Right cardiac atrium (tissue), 5 donors: Measurements from ENCODE around the gene NHSL2. TPM values are rescaled to one million over a fixed set of nuclear protein-coding genes. Genes with fewer than 3 reads are reported as not detected.
A peak's percentile ranks its signal among the peaks of the same experiment; 100 is the strongest.

Source experiments
- ATAC-seq, 2 donors: fragments of 200-7000 bp; cut with Tn5 transposase; one replicate each; pipeline versions ENCODE4 v1.8.0 to v1.9.1; 2020; ENCODE audit warnings: moderate library complexity in 2 of 2, mild to moderate bottlenecking in 1 of 2
- DNase-seq, 3 donors: peaks; one replicate each; pipeline ENCODE4 v3.0.0-alpha.2; 2020
- H3K27ac ChIP-seq: one replicate; pipeline ENCODE4 v1.5.1; 2013; ENCODE audit warnings: mild to moderate bottlenecking, low read length, control low read depth, moderate library complexity
- H3K27me3 ChIP-seq: one replicate; pipeline ENCODE4 v1.6.1; 2013; ENCODE audit not compliant: control insufficient read depth, insufficient read depth
- H3K4me1 ChIP-seq: one replicate; pipeline ENCODE4 v1.6.1; 2013; ENCODE audit warnings: low read length; ENCODE audit not compliant: control insufficient read depth, insufficient read depth
- H3K4me3 ChIP-seq: one replicate; pipeline ENCODE4 v1.5.1; 2013; ENCODE audit warnings: low read length, control low read depth
- H3K9me3 ChIP-seq: one replicate; pipeline ENCODE4 v1.6.1; 2013; ENCODE audit warnings: low read length; ENCODE audit not compliant: control insufficient read depth
- WGBS: extraction: QIAGEN DNeasy Blood & Tissue Kit; methylation state at CpG from one replicate; pipeline ENCODE4 v1.1.7; 2013; 5-methylcytosine and 5-hydroxymethylcytosine counted together
- intact Hi-C, 4 donors: fragments of 100-400 bp; cut with DNase I; formaldehyde crosslinking; loops; one replicate each; pipeline versions ENCODE4 v1.11.0 to v1.14.0; 2022 to 2023
- polyA plus RNA-seq: library from polyadenylated mRNA; stranded (reverse); fragments of 200-250 nt; gene quantifications from one replicate; pipeline ENCODE4 v1.2.3, GENCODE V29; 2013
- total RNA-seq, 4 donors: library from RNA; stranded (reverse); fragmentation: NEBNext Ultra II Directional; extraction: Animal tissue kit (Norgen Biotek cat#: 25700); gene quantifications; one replicate each; pipeline ENCODE4 v1.2.1, GENCODE V29; 2021
- donor health status: healthy with polysubstance abuse.
- donor health status: DM: no; HTN: yes; CAD: no.
- donor health status: DM: no; HTN: no; CAD: no.
- donor health status: DM: no; HTN: yes; CAD: no; lungs with severe emphysema.
- donor health status: DM: yes; HTN: yes; CAD: no.

The NHSL2 gene
- total and polyA plus RNA-seq, 5 donors = 2.4 to 9.2 (median 6.6) TPM

DNA sequence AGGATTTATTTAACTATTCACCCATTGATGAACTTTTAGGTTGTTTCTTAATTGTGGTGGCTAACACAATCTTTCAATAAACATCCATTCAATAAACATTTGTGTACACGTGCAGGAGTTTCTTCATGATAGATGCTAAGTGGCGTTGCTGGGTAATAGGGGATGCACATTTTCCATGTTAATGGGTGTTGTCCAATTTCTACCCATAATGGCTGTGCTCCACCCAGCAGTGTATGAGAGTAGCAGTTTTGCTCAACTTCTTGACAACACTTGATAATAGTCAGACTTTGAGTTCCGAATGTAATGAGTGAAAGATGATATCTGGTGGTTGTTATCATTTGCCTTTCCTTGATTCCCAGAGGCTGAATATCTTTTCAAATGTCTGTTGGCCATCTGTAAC, 104.7 kb downstream of the NHSL2 start:
- Histone ChIP-seq H3K27ac (no peak overlapping the region), H3K27me3 (no peaks in the 10 kb centered on the region), H3K4me3 (no peak overlapping the region), H3K9me3 (no peaks in the 10 kb centered on the region), H3K4me1 (no peaks in the 10 kb centered on the region)
- intact Hi-C loops = loop anchor here in 1 of 4 donors (5.0 kb wide), 1 partner anchor 112 kb away; no protein-coding TSS in a partner anchor
- WGBS = 70% methylated on average over 3 of the region's 3 CpGs
- ATAC-seq (no peak), DNase-seq (no peak)

DNA sequence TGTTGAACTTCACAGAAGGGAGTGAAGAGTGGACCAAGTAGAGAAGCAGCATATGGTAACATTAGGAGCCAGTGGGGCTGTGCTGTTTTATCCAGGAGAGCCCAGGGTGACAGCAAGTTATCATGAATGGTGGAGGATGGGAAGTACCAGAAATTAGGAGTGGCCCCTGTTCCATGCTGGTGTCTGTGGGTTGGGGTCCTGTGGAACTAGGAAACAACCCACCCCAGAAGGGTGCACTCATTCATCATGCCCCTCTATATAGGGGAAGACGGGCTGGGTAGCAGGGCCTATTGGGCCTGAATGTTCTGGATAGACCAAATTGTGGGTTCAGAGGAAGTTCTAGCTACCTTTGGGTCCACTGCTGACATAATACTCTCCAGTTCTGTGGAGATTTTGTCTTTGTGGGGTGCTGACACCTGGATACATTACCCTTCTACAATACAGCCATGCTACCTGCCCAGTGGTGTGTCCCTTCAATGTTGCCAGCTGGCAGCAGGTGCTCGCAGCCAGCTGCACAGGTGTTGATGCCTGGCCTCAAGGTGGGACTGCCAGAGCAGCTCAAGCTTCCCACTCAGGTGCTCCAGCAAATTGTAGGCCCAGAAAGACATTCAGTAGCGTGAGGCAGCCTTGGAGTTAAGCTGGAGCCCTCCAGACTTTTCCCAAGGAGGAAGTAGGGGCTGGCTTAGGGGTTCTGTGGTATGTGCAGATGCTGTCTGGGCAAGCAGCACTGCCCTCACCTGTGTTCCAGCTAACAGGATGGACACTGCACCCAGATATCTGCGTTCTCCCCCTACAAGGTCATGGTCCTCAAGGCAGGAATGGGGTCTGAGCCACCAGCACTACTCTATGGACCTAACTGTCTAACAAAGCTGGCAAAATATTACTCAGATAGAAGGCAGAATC, 106.5 kb downstream of the NHSL2 start:
- Histone ChIP-seq H3K27me3 (no peaks in the 10 kb centered on the region), H3K4me3 (no peak overlapping the region), H3K4me1 (no peaks in the 10 kb centered on the region), H3K27ac (no peak overlapping the region), H3K9me3 (no peaks in the 10 kb centered on the region)
- DNase-seq (no peak), ATAC-seq (no peak)
- intact Hi-C loops = loop anchor here in 1 of 4 donors (5.0 kb wide), 1 partner anchor 110 kb away; no protein-coding TSS in a partner anchor
- WGBS = 99% methylated on average over 4 of the region's 4 CpGs

DNA sequence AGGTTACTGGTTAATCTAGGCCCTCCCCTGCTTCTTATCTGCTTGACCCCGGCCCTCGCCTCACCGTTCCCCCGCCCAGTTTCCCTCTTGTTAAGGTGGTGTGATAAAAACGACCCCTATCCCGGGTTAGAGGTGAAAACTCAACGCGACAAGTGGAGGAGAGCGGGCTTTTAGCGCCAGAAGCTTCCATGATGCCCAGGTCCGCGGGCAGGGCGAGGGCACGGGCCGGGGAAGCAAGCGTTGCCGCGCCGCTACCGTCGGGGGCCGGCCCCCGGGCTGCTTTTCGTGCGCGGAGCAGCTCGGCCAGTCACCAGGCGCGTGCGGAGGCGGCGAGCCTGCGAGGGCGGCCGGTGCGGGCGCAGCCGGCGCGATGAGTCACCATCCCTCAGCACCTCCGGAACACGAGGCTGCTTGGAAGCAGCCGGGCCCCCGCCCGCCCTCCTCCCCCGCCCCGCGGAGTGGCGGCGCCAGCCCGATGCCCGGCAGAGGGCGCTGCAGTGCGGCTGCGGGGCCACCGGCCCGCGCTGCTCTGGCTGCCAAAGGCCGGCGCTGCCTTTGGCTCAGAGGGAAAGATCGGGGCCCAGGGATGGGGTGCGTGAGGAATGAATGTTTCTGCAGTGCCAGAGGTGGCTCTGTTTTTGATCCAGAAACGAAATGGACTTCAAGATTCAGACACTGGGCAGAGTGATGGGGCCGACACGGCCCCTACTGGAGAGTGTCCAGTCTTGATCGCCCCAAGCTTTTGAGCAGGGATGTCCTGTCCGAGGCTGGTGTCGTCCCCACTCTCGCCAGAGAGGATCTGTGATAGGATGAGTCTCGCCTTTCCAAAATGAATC, 107.8 kb downstream of the NHSL2 start:
- ATAC-seq = peak; percentile 97 to 98
- intact Hi-C loops = loop anchor here in 2 of 4 donors (2.0 to 5.0 kb wide), 2 partner anchors 108 to 109 kb away; no protein-coding TSS in a partner anchor
- peaks cover under 1% of the 10 kb centered on the region for H3K4me1 ChIP-seq
- no peaks in the 10 kb centered on the region for H3K9me3 ChIP-seq
- peak overlapping the region; percentile 9 for H3K4me3 ChIP-seq
- no peaks in the 10 kb centered on the region for H3K27me3 ChIP-seq
- peak; percentile 88 to 95 (median 94) for DNase-seq
- no peak overlapping the region for H3K27ac ChIP-seq
- WGBS = 5% methylated on average over 68 of the region's 70 CpGs

DNA sequence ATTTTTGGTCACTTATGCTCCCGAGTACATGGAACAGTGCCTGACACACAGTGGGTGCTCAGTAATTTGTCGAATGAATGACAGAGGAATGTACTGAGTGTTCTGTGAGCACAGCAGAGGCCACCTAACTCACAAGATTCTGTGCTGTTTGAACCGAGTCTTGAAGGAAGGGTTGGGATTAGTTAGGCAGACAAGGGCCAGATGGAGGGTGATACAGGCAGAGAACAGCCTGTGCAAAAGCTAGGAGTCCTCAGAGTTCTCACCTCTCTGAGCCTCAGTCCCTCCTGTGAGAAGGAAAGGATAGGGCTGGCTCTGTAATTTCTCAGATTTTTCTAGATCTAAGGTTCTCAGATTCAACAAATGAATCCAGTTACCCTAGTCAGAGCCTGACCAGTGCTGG, 108.8 kb downstream of the NHSL2 start:
- H3K27ac ChIP-seq = no peak overlapping the region
- H3K4me3 ChIP-seq = no peak overlapping the region
- DNase-seq (no peak), ATAC-seq (no peak)
- no peaks in the 10 kb centered on the region for H3K9me3 ChIP-seq
- intact Hi-C loops = loop anchor here in 2 of 4 donors (2.0 to 5.0 kb wide), 2 partner anchors 107 to 108 kb away; no protein-coding TSS in a partner anchor
- no peaks in the 10 kb centered on the region for H3K27me3 ChIP-seq
- 77% methylated on average over 3 of the region's 3 CpGs for WGBS
- H3K4me1 ChIP-seq = peaks cover 3% of the 10 kb centered on the region

DNA sequence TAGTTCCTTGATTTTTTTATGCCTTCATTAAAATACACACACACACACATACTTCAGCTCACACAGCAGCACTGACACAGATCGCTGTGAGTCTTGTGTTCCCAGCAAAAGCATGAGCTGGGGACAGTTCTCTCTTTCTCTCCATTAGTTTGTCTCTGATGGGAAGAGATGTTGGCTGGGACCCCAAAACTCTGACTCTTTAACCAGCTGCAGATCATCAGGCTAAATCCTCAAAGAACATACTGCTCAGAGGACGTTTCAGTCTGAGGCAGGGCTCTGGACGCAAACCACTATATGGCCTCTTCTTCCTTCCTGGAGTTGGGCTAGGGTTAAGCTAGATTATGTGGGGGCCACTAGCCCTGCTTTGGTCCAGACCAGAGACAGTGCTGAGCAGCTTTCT, 109.6 kb downstream of the NHSL2 start:
- ATAC-seq = no peak
- no peak for DNase-seq
- Histone ChIP-seq H3K9me3 (no peaks in the 10 kb centered on the region), H3K27ac (no peak overlapping the region), H3K27me3 (no peaks in the 10 kb centered on the region), H3K4me3 (no peak overlapping the region), H3K4me1 (peaks cover 3% of the 10 kb centered on the region)
- intact Hi-C loops = loop anchor here in 1 of 4 donors (10.0 kb wide), 1 partner anchor 105 kb away; no protein-coding TSS in a partner anchor
- WGBS = 57% methylated on average over 3 of the region's 3 CpGs

GRCh38 chrX:72020788-72021187, 110.1 kb downstream of the NHSL2 start:
- intact Hi-C loops = loop anchor here in 1 of 4 donors (10.0 kb wide), 1 partner anchor 104 kb away; no protein-coding TSS in a partner anchor
- no peaks in the 10 kb centered on the region for H3K27me3 ChIP-seq
- H3K9me3 ChIP-seq = no peaks in the 10 kb centered on the region

DNA sequence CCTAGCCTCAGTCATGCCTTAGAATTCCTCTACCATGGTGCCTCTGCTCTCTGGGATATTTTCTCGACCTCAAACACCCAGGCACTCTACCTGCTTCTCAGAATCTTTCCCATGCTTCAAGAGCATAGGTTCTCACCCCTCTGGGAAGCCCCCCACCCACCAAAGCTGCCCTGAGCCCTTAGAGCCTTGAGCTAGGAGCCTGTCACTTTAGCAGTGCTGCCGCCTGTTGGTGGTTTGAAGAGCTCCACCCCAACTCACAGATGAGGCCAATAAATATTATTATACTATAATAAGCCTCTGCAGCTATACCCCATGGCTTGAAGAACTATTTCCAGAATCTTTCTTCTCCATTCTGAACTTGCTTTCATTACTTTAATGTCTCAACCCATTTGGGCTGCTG, 111.3 kb downstream of the NHSL2 start:
- H3K27ac ChIP-seq = no peak overlapping the region
- DNase-seq (no peak), ATAC-seq (no peak)
- H3K4me1 ChIP-seq = peaks cover 3% of the 10 kb centered on the region
- no peaks in the 10 kb centered on the region for H3K27me3 ChIP-seq
- intact Hi-C loops = loop anchor here in 1 of 4 donors (10.0 kb wide), 1 partner anchor 103 kb away; no protein-coding TSS in a partner anchor
- H3K4me3 ChIP-seq = no peak overlapping the region
- WGBS = 80% methylated on average over 2 of the region's 2 CpGs
- H3K9me3 ChIP-seq = no peaks in the 10 kb centered on the region

More at GRCh38 chrX:72020788-72021187, 110.1 kb downstream of the NHSL2 start:
- ATAC-seq (no peak), DNase-seq (no peak)
- Histone ChIP-seq H3K27ac (no peak overlapping the region), H3K4me3 (no peak overlapping the region), H3K4me1 (peaks cover 3% of the 10 kb centered on the region)
- 94% methylated on average over 3 of the region's 3 CpGs for WGBS

GRCh38 chrX:72023071-72023470, 112.4 kb downstream of the NHSL2 start:
- ATAC-seq (peak in 1 of 2 donors; percentile 49), DNase-seq (peak in 1 of 3 donors; percentile 19)
- intact Hi-C loops = loop anchor here in 1 of 4 donors (10.0 kb wide), 1 partner anchor 102 kb away; no protein-coding TSS in a partner anchor
- H3K4me1 ChIP-seq = peaks cover 3% of the 10 kb centered on the region
- no peak overlapping the region for H3K4me3 ChIP-seq
- no peaks in the 10 kb centered on the region for H3K27me3 ChIP-seq
- no peaks in the 10 kb centered on the region for H3K9me3 ChIP-seq
- H3K27ac ChIP-seq = no peak overlapping the region
- WGBS = 55% methylated on average over 2 of the region's 2 CpGs

- no peak for DNase-seq
- WGBS = 95% methylated on average over 6 of the region's 6 CpGs
- Histone ChIP-seq H3K27me3 (no peaks in the 10 kb centered on the region), H3K4me1 (peaks cover 9% of the 10 kb centered on the region), H3K4me3 (no peak overlapping the region), H3K9me3 (no peaks in the 10 kb centered on the region), H3K27ac (no peak overlapping the region)
- intact Hi-C loops = loop anchor here in 1 of 4 donors (10.0 kb wide), 1 partner anchor 99 kb away; no protein-coding TSS in a partner anchor
- ATAC-seq = no peak
These were observed 114.7 kb downstream of the NHSL2 start for GRCh38 chrX:72025236-72025770.

GRCh38 chrX:72026341-72027023, 115.8 kb downstream of the NHSL2 start:
- ATAC-seq (no peak), DNase-seq (no peak)
- no peak overlapping the region for H3K27ac ChIP-seq
- intact Hi-C loops = loop anchor here in 1 of 4 donors (10.0 kb wide), 1 partner anchor 98 kb away; no protein-coding TSS in a partner anchor
- H3K27me3 ChIP-seq = no peaks in the 10 kb centered on the region
- H3K4me3 ChIP-seq = no peak overlapping the region
- WGBS = 64% methylated on average over 3 of the region's 3 CpGs
- H3K9me3 ChIP-seq = no peaks in the 10 kb centered on the region
- peaks cover 9% of the 10 kb centered on the region for H3K4me1 ChIP-seq
